ENCODE measurements around the gene RAB40AL. TPM values are rescaled to one million over a fixed set of nuclear protein-coding genes. Genes with fewer than 3 reads are reported as not detected.

The RAB40AL gene
- total and polyA plus RNA-seq, 11 donors: 0.10 to 0.63 (median 0.23) TPM; not detected in 6

DNA sequence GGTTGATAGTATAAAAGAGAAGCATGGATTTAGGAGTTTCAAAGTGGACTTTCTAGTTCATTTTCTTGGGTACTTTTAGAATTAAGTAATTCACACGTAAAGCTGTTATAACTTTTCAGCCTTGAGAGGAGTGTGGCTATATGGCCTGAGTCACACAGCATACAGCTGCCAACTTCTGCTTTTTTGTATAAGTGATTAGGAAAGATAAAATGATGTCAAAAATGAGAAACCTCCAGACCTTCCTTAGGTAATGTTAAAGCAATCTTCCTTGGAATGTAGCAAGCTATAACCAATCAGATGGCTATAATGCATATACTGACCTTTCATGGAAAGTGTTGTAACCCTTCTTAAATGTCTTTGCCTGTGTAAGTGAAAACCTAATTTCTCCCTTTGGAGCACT, 39.2 kb downstream of the RAB40AL start:
- intact Hi-C loops (cut with DNase I): no loop called here
- WGBS, 4 donors: 65 to 83% (median 75%) methylated on average over 1 of the region's 1 CpG
- H3K4me3 ChIP-seq: no peak overlapping the region
- no peak for ATAC-seq
- H3K36me3 ChIP-seq: no peaks in the 10 kb centered on the region
- no peaks in the 10 kb centered on the region for H3K4me1 ChIP-seq
- DNase-seq: no peak
- no peak overlapping the region for H3K27ac ChIP-seq
- peaks cover 0 to 6% (median 0%) of the 10 kb centered on the region in 9 donors for H3K27me3 ChIP-seq
- H3K9me3 ChIP-seq: peaks cover 0 to 15% (median 3%) of the 10 kb centered on the region in 12 donors
- TF ChIP-seq POLR2A (IDR thresholded peaks at IDR 0.05) (no peak), CTCF (IDR thresholded peaks at IDR 0.05) (no peak)

GRCh38 chrX:102976793-102977495, 39.9 kb downstream of the RAB40AL start:
- H3K27me3 ChIP-seq: peaks cover 0 to 6% (median 0%) of the 10 kb centered on the region in 9 donors
- peaks cover 0 to 9% (median 0%) of the 10 kb centered on the region in 12 donors for H3K9me3 ChIP-seq
- WGBS, 4 donors: 47 to 55% (median 54%) methylated on average over 4 of the region's 4 CpGs
- H3K4me3 ChIP-seq: no peak overlapping the region
- H3K27ac ChIP-seq: no peak overlapping the region
- no peaks in the 10 kb centered on the region for H3K36me3 ChIP-seq
- ATAC-seq: no peak
- no peaks in the 10 kb centered on the region for H3K4me1 ChIP-seq
- intact Hi-C loops (cut with DNase I): no loop called here
- no peak for TF ChIP-seq POLR2A (IDR thresholded peaks at IDR 0.05)
- TF ChIP-seq CTCF (IDR thresholded peaks at IDR 0.05): no peak
- no peak for DNase-seq

DNA sequence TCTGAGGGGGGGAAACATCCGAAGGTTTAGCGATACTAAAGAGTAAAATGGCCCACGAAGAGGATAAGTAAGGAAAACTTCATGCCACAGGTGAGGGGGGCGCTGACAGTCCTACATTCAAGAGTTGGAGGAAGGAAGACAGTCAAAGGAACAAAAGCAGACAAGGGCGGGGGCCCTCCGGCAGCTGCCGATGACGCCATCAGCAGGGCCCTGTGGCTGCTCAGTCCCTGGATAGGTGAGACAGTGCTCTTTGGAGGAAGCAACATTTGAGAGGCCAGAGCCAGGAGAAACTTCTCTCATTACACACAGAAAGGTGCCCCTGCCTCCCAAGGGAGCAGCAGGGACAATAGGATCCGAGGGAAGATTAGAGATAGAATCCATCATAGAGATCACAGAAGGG, 41.5 kb downstream of the RAB40AL start:
- no peak for TF ChIP-seq POLR2A (IDR thresholded peaks at IDR 0.05)
- TF ChIP-seq CTCF (IDR thresholded peaks at IDR 0.05): no peak
- DNase-seq: no peak
- Histone ChIP-seq H3K9me3 (no peaks in the 10 kb centered on the region), H3K27ac (no peak overlapping the region), H3K4me3 (no peak overlapping the region), H3K27me3 (peaks cover 0 to 6% (median 0%) of the 10 kb centered on the region in 9 donors), H3K4me1 (no peaks in the 10 kb centered on the region), H3K36me3 (no peaks in the 10 kb centered on the region)
- no peak for ATAC-seq
- 72 to 82% (median 76%) methylated on average over 9 of the region's 9 CpGs for WGBS, 4 donors
- intact Hi-C loops (cut with DNase I): no loop called here

DNA sequence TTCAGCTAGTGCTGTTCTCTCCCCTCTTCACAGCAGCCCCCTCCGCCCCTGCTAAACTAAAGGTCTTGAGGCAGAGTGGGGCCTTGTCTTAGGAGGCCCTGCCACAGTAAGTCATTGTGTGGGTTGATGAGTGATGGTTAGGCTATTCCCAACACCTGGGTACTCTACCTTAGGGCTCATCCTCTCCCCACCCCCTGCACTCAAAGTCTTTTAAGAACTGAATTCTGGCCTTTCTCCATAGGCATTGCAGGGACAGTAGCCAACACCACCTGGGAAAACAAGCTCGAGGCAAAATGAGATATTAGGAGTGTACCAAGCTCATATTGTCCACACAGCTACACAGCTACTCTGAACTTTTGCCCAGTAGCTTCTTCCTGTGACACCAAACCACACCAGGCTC, 42.5 kb downstream of the RAB40AL start:
- no peak overlapping the region for H3K27ac ChIP-seq

More for the DNA sequence above, 42.5 kb downstream of the RAB40AL start:
- no peak for ATAC-seq
- WGBS, 4 donors: 67 to 90% (median 82%) methylated on average over 2 of the region's 2 CpGs
- no peak for DNase-seq
- H3K36me3 ChIP-seq: no peaks in the 10 kb centered on the region
- H3K4me3 ChIP-seq: no peak overlapping the region
- H3K4me1 ChIP-seq: no peaks in the 10 kb centered on the region
- H3K9me3 ChIP-seq: no peaks in the 10 kb centered on the region
- H3K27me3 ChIP-seq: peaks cover 0 to 6% (median 0%) of the 10 kb centered on the region in 9 donors
- no peak for TF ChIP-seq POLR2A (IDR thresholded peaks at IDR 0.05)
- TF ChIP-seq CTCF (IDR thresholded peaks at IDR 0.05): no peak
- intact Hi-C loops (cut with DNase I): no loop called here

All from heart left ventricle (tissue), 16 donors.